Fibroblast of lung (primary cell): ENCODE data around the gene BCL2. TPM values are rescaled to one million over a fixed set of nuclear protein-coding genes. Genes with fewer than 3 reads are reported as not detected.
A peak's percentile ranks its signal among the peaks of the same experiment; 100 is the strongest.

Experiments
- DNase-seq, 2 donors: peaks; one replicate each; pipeline versions ENCODE4 v3.0.0 to v3.0.0-alpha.2; 2010; ENCODE audit warnings: low read depth in 2 of 2
- H2AFZ ChIP-seq: 2 replicates; pipeline ENCODE4 v1.5.1; 2012; ENCODE audit warnings: low read length, control low read depth, inconsistent platforms
- H3K27ac ChIP-seq: 2 replicates; pipeline ENCODE4 v1.5.1; 2011; ENCODE audit warnings: low read length, control low read depth; ENCODE audit not compliant: insufficient read depth
- H3K27me3 ChIP-seq: 2 replicates; pipeline ENCODE4 v1.5.1; 2011; ENCODE audit warnings: mild to moderate bottlenecking, low read length; ENCODE audit not compliant: control insufficient read depth, insufficient read depth
- H3K36me3 ChIP-seq: 2 replicates; pipeline ENCODE4 v1.5.1; 2011; ENCODE audit warnings: low read length; ENCODE audit not compliant: control insufficient read depth, insufficient read depth
- H3K4me1 ChIP-seq: 2 replicates; pipeline ENCODE4 v1.5.1; 2011; ENCODE audit warnings: low read length; ENCODE audit not compliant: control insufficient read depth, insufficient read depth; ENCODE audit errors: extremely low read depth
- H3K4me2 ChIP-seq: 2 replicates; pipeline ENCODE4 v1.5.1; 2011; ENCODE audit warnings: low read length, control low read depth; ENCODE audit not compliant: insufficient read depth; ENCODE audit errors: extremely low read depth
- H3K4me3 ChIP-seq, 4 experiments: fragments of 200-600 bp in 1 of 4; sonication (generic) in 1 of 4; replicated peaks in 1 of 4; 2 replicates each; pipeline ENCODE4 v1.5.1; 2011 to 2016; ENCODE audit warnings: low read length in 4 of 4, low read depth in 3 of 4, mild to moderate bottlenecking in 3 of 4, control low read depth in 2 of 4, inconsistent platforms in 1 of 4, mixed read lengths in 1 of 4; ENCODE audit not compliant: insufficient read depth in 1 of 4; ENCODE audit errors: control extremely low read depth in 1 of 4
- H3K79me2 ChIP-seq: 2 replicates; pipeline ENCODE4 v1.5.1; 2012; ENCODE audit warnings: mild to moderate bottlenecking, low read length, inconsistent platforms; ENCODE audit not compliant: control insufficient read depth, insufficient read depth
- H3K9ac ChIP-seq: 2 replicates; pipeline ENCODE4 v1.5.1; 2011; ENCODE audit warnings: mild to moderate bottlenecking, low read length, control low read depth; ENCODE audit not compliant: insufficient read depth
- H3K9me3 ChIP-seq: 2 replicates; pipeline ENCODE4 v1.5.1; 2012; ENCODE audit warnings: low read depth, low read length; ENCODE audit not compliant: control insufficient read depth, insufficient read depth
- H4K20me1 ChIP-seq: 2 replicates; pipeline ENCODE4 v1.5.1; 2011; ENCODE audit warnings: low read length; ENCODE audit not compliant: control insufficient read depth, insufficient read depth; ENCODE audit errors: extremely low read depth
- CTCF ChIP-seq, 2 donors: IDR thresholded peaks in 1 of 2; conservative IDR thresholded peaks in 1 of 2; 1 replicate in 1 of 2; 2 replicates in 1 of 2; pipeline ENCODE4 v1.5.1; 2011 to 2012; ENCODE audit warnings: low read length in 2 of 2, control low read depth in 1 of 2, inconsistent platforms in 1 of 2, low read depth in 1 of 2, mild to moderate bottlenecking in 1 of 2
- EZH2 ChIP-seq: IDR thresholded peaks from 2 replicates; pipeline ENCODE4 v1.5.1; 2012; ENCODE audit warnings: low read length, control low read depth, mild to moderate bottlenecking; ENCODE audit errors: missing control alignments
- polyA plus RNA-seq, 2 donors: library from polyadenylated mRNA; depleted of rRNA in 1 of 2; stranded (reverse) in 1 of 2; unstranded in 1 of 2; fragments of >200 nt; gene quantifications; 2 replicates each; pipeline ENCODE4 v1.2.1, GENCODE V29; 2011 to 2012; ENCODE audit warnings: missing spikeins in 1 of 2
- total RNA-seq: library from RNA; depleted of rRNA; stranded (reverse); fragments of >200 nt; gene quantifications from 2 replicates; pipeline ENCODE4 v1.2.1, GENCODE V29; 2014

Gene BCL2
- total and polyA plus RNA-seq, 2 donors (not counting 1 experiment from before 2014, with no cell fraction given), result 1.5 to 3.6 TPM

- H3K9ac ChIP-seq, result no peak overlapping the region
- H3K9me3 ChIP-seq, result no peaks in the 10 kb centered on the region
- no peak for TF ChIP-seq CTCF (conservative IDR thresholded peaks at IDR 0.05 in 1 of 2, IDR thresholded peaks at IDR 0.05 in 1 of 2; ENCODE audit: low read depth in 1 of 2, low read length in 2 of 2)
- TF ChIP-seq EZH2, result no peak
- H3K27ac ChIP-seq, result no peak overlapping the region
- H3K4me2 ChIP-seq, result no peak overlapping the region
- peaks cover 16% of the 10 kb centered on the region for H3K36me3 ChIP-seq
- no peak overlapping the region for H3K4me3 ChIP-seq
- peak in 1 of 2 donors; percentile 36 for DNase-seq
- H4K20me1 ChIP-seq, result no peaks in the 10 kb centered on the region
- H3K27me3 ChIP-seq, result no peaks in the 10 kb centered on the region
- no peaks in the 10 kb centered on the region for H3K4me1 ChIP-seq
- no peak overlapping the region for H2AFZ ChIP-seq
- H3K79me2 ChIP-seq, result no peaks in the 10 kb centered on the region
Observed at GRCh38 chr18:63346480-63347183, 27.1 kb upstream of the BCL2 start.

- Histone ChIP-seq H3K9ac (no peak overlapping the region), H3K36me3 (peaks cover 16% of the 10 kb centered on the region), H4K20me1 (no peaks in the 10 kb centered on the region), H3K27me3 (no peaks in the 10 kb centered on the region), H3K4me2 (no peak overlapping the region), H3K4me1 (no peaks in the 10 kb centered on the region), H3K9me3 (no peaks in the 10 kb centered on the region), H3K79me2 (no peaks in the 10 kb centered on the region), H3K27ac (no peak overlapping the region), H3K4me3 (no peak overlapping the region), H2AFZ (no peak overlapping the region)
- TF ChIP-seq CTCF (conservative IDR thresholded peaks at IDR 0.05 in 1 of 2, IDR thresholded peaks at IDR 0.05 in 1 of 2; ENCODE audit: low read depth in 1 of 2, low read length in 2 of 2), result no peak
- no peak for TF ChIP-seq EZH2
- DNase-seq, result peak in 1 of 2 donors; percentile 6
Observed at GRCh38 chr18:63346031-63346430, 26.5 kb upstream of the BCL2 start.

GRCh38 chr18:63344918-63345317 lies 25.3 kb upstream of the BCL2 start:
- H3K27me3 ChIP-seq, result no peaks in the 10 kb centered on the region
- H4K20me1 ChIP-seq, result no peaks in the 10 kb centered on the region
- no peak overlapping the region for H3K9ac ChIP-seq
- no peaks in the 10 kb centered on the region for H3K4me1 ChIP-seq
- no peaks in the 10 kb centered on the region for H3K79me2 ChIP-seq
- H3K4me3 ChIP-seq, result no peak overlapping the region
- DNase-seq, result no peak
- H3K9me3 ChIP-seq, result no peaks in the 10 kb centered on the region
- H3K4me2 ChIP-seq, result no peak overlapping the region
- TF ChIP-seq EZH2 (no peak), CTCF (conservative IDR thresholded peaks at IDR 0.05 in 1 of 2, IDR thresholded peaks at IDR 0.05 in 1 of 2; ENCODE audit: low read depth in 1 of 2, low read length in 2 of 2) (no peak)
- no peak overlapping the region for H3K27ac ChIP-seq
- H3K36me3 ChIP-seq, result peaks cover 12% of the 10 kb centered on the region
- no peak overlapping the region for H2AFZ ChIP-seq
